ENCODE measurements around the gene CNTNAP5.

DNA sequence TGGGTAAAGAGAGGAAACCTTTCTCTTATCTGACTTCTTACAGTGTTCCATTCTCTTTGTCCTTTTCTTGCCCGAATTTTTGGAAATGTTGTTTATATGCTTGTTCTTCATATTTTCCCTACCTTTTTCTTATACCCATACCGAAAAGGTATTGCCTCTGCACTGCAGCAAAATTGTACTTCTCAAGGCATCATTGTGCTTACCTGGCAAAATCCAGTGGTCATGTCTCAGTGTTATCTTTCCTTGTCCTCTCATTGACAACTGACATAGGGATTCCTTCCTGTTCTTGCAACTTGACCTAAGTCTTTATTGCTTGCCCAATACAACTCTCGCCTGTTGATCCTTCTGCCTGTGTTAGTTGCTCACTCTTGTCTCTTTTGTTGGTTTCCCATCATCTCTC lies 842.2 kb downstream of the CNTNAP5 start:
- no peak for TF ChIP-seq EZH2 (IDR thresholded peaks at IDR 0.05; ENCODE audit: borderline replicate concordance, low read depth, low read length, poor library complexity, severe bottlenecking)
- no peak for TF ChIP-seq CTCF (conservative IDR thresholded peaks at IDR 0.05; ENCODE audit: low read depth, low read length)
